Measurements from ENCODE around the gene LCLAT1. TPM values are rescaled to one million over a fixed set of nuclear protein-coding genes. Genes with fewer than 3 reads are reported as not detected.

Gene LCLAT1
- total RNA-seq, 4 donors from 2014 or later, result 47.3 to 68.7 (median 54.1) TPM

DNA sequence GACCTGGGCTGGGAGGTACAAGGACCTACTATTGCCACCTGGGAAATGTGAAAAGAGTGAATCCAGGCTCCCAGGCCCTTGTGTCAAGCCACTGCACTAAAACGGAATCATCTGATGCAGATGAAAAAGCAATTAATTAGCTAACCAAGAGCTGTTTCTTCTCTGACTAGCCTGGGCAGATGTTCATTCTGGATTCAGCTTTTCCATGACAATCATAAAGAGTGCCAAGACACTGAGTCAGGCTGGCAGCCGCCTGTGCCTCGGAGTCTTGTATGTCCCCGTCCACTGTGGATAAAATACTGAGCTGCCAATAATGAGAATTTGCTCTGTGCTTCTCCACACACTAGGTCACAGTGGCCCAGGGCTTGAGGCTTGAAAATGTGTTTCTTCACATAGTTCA lies 21.7 kb upstream of the LCLAT1 start:
- Histone ChIP-seq H3K9me3 (no peaks in the 10 kb centered on the region), H3K4me1 (peaks cover 0 to 15% of the 10 kb centered on the region in 2 donors), H3K27me3 (no peaks in the 10 kb centered on the region), H3K4me3 (replicated peaks in 1 of 3) (no peak overlapping the region), H3K27ac (no peak overlapping the region), H3K36me3 (no peaks in the 10 kb centered on the region)
- WGBS, 2 donors, result 83 to 89% methylated on average over 4 of the region's 4 CpGs
- no peak for DNase-seq
- TF ChIP-seq POLR2A (IDR thresholded peaks at IDR 0.05), result no peak
- TF ChIP-seq, protein P1, sequence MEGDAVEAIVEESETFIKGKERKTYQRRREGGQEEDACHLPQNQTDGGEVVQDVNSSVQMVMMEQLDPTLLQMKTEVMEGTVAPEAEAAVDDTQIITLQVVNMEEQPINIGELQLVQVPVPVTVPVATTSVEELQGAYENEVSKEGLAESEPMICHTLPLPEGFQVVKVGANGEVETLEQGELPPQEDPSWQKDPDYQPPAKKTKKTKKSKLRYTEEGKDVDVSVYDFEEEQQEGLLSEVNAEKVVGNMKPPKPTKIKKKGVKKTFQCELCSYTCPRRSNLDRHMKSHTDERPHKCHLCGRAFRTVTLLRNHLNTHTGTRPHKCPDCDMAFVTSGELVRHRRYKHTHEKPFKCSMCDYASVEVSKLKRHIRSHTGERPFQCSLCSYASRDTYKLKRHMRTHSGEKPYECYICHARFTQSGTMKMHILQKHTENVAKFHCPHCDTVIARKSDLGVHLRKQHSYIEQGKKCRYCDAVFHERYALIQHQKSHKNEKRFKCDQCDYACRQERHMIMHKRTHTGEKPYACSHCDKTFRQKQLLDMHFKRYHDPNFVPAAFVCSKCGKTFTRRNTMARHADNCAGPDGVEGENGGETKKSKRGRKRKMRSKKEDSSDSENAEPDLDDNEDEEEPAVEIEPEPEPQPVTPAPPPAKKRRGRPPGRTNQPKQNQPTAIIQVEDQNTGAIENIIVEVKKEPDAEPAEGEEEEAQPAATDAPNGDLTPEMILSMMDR (IDR thresholded peaks at IDR 0.05), result no peak
- intact Hi-C loops (cut with DNase I), result no loop called here

GRCh38 chr2:30427606-30428347 lies 19.3 kb upstream of the LCLAT1 start:
- WGBS, 2 donors, result 85 to 86% methylated on average over 8 of the region's 8 CpGs
- H3K4me1 ChIP-seq, result peaks cover 0 to under 1% of the 10 kb centered on the region in 2 donors
- no peak for DNase-seq
- H3K27ac ChIP-seq, result no peak overlapping the region
- intact Hi-C loops (cut with DNase I), result no loop called here
- no peaks in the 10 kb centered on the region for H3K36me3 ChIP-seq
- H3K9me3 ChIP-seq, result no peaks in the 10 kb centered on the region
- no peaks in the 10 kb centered on the region for H3K27me3 ChIP-seq
- TF ChIP-seq, protein P1 (IDR thresholded peaks at IDR 0.05), result no peak
- no peak for TF ChIP-seq POLR2A (IDR thresholded peaks at IDR 0.05)
- H3K4me3 ChIP-seq (replicated peaks in 1 of 3), result no peak overlapping the region

GRCh38 chr2:30428348-30428662 lies 18.7 kb upstream of the LCLAT1 start:
- Histone ChIP-seq H3K4me3 (replicated peaks in 1 of 3) (no peak overlapping the region), H3K36me3 (no peaks in the 10 kb centered on the region), H3K4me1 (peaks cover under 1 to 1% of the 10 kb centered on the region in 2 donors), H3K27ac (no peak overlapping the region), H3K27me3 (no peaks in the 10 kb centered on the region), H3K9me3 (no peaks in the 10 kb centered on the region)
- DNase-seq, result no peak
- intact Hi-C loops (cut with DNase I), result no loop called here
- TF ChIP-seq, protein P1 (IDR thresholded peaks at IDR 0.05), result no peak
- TF ChIP-seq POLR2A (IDR thresholded peaks at IDR 0.05), result no peak
- 96 to 98% methylated on average over 2 of the region's 2 CpGs for WGBS, 2 donors

DNA sequence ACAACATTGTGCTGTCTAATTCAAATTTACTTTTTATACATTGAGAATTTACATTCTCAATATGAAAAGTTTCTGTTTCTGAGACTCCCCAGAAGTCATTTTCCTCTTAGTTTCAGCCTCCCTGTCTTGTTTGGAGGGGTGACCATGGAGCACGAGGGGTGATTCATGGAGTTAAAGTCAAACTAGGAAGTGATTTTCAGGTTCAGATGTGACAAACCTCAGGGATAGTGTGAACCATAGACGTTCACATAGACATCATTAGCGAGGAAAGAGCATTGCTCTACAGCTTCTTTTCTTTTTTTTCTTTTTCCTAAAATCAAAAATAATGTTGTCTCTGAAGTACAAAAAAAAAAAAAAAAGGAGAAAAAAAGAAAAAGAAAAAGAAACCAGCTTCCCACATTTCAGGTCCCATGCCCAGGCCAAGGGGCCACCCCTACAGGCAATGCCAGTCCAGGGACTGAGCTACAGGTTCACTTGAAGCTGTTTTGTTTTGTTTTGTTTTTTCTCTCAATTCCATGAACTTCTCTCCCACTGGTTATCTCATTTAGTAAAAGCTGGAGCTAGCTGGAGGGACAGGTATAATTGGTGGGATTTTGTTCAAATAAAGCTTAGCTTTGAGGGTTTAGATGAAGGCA lies 18.1 kb upstream of the LCLAT1 start:
- no peak overlapping the region for H3K27ac ChIP-seq
- no peaks in the 10 kb centered on the region for H3K27me3 ChIP-seq
- peaks cover 6 to 7% of the 10 kb centered on the region in 2 donors for H3K4me1 ChIP-seq
- H3K36me3 ChIP-seq, result no peaks in the 10 kb centered on the region
- no peak for TF ChIP-seq POLR2A (IDR thresholded peaks at IDR 0.05)
- TF ChIP-seq, protein P1 (IDR thresholded peaks at IDR 0.05), result no peak
- 72 to 73% methylated on average over 3 of the region's 3 CpGs for WGBS, 2 donors
- intact Hi-C loops (cut with DNase I), result no loop called here
- H3K4me3 ChIP-seq (replicated peaks in 1 of 3), result no peak overlapping the region
- H3K9me3 ChIP-seq, result no peaks in the 10 kb centered on the region
- DNase-seq, result no peak

Measured in thyroid gland (tissue), 4 donors.